ENCODE data around the gene GPR146. TPM values are rescaled to one million over a fixed set of nuclear protein-coding genes. Genes with fewer than 3 reads are reported as not detected.

GPR146 gene
- total and polyA plus RNA-seq, 2 of the 8 experiments (the other 6 are each of a cell fraction or from before 2014, with no cell fraction given), result 1.8 to 2.7 TPM

GRCh38 chr7:1022356-1022755 lies 22.0 kb upstream of the GPR146 start:
- no peak overlapping the region for H3K56ac ChIP-seq (replicated peaks; ENCODE audit: insufficient read length, low read depth, low read length)
- CTCF ChIA-PET (ENCODE audit: partially characterized antibody), result interaction anchor here (0.6 to 10.9 kb wide), 5 partner anchors 28 to 153 kb away, joined by 3 to 117 read pairs (median 3); no protein-coding TSS in a partner anchor
- H3K4me2 ChIP-seq (ENCODE audit: insufficient read depth in 1 of 2, low read depth in 2 of 2, low read length in 2 of 2), result no peak overlapping the region
- H2BK5ac ChIP-seq (ENCODE audit: low read depth, low read length), result no peak overlapping the region
- H2BK12ac ChIP-seq (ENCODE audit: low read depth, low read length), result no peak overlapping the region
- H3K9me3 ChIP-seq (ENCODE audit: insufficient read depth in 2 of 2, low read depth in 1 of 2, low read length in 1 of 2), result no peaks in the 10 kb centered on the region; a peak in 1 of 4 replicates
- no peak overlapping the region for H2BK15ac ChIP-seq (ENCODE audit: low read length)
- H2BK20ac ChIP-seq (ENCODE audit: low read length), result no peak overlapping the region
- H3K4ac ChIP-seq (replicated peaks; ENCODE audit: insufficient read length, low read depth, low read length), result no peak overlapping the region
- no peak overlapping the region for H4K8ac ChIP-seq (ENCODE audit: extremely low read depth, insufficient read depth, low read length)
- H3K14ac ChIP-seq (ENCODE audit: insufficient read length), result no peak overlapping the region
- no peak overlapping the region for H3K27ac ChIP-seq (ENCODE audit: low read depth, low read length)
- peaks cover under 1% of the 10 kb centered on the region; the same call in 1 of the 2 replicates for H3K23me2 ChIP-seq (ENCODE audit: low read depth, low read length)
- H3K18ac ChIP-seq (ENCODE audit: extremely low read depth, low read length), result no peak overlapping the region
- no peak overlapping the region for H3K4me3 ChIP-seq (ENCODE audit: extremely low read depth in 1 of 4, insufficient read depth in 2 of 4, low read depth in 3 of 4, low read length in 4 of 4)
- H3K79me2 ChIP-seq (ENCODE audit: control insufficient read depth in 1 of 2, insufficient read depth in 2 of 2, low read length in 2 of 2), result peaks cover 0 to 6% of the 10 kb centered on the region in 2 experiments; a peak in 2 of 4 replicates
- no peaks in the 10 kb centered on the region; a peak in 1 of 7 replicates for H3K27me3 ChIP-seq (replicated peaks in 1 of 4; ENCODE audit: control insufficient read depth in 3 of 4, extremely low read depth in 1 of 4, insufficient read depth in 3 of 4, low read length in 3 of 4)
- H3K23ac ChIP-seq (ENCODE audit: insufficient read length), result no peak overlapping the region
- no peak overlapping the region for H2AFZ ChIP-seq (ENCODE audit: low read length)
- H4K5ac ChIP-seq (ENCODE audit: insufficient read length, low read depth, low read length), result no peak overlapping the region
- no peak overlapping the region for H2BK120ac ChIP-seq (replicated peaks; ENCODE audit: low read depth, low read length)
- H3K36me3 ChIP-seq (ENCODE audit: control insufficient read depth in 2 of 4, insufficient read depth in 4 of 4, low read length in 3 of 4), result no peaks in the 10 kb centered on the region; a peak in 1 of 8 replicates
- peaks cover 9 to 22% of the 10 kb centered on the region in 2 experiments for H4K20me1 ChIP-seq (replicated peaks in 1 of 2; ENCODE audit: control insufficient read depth in 1 of 2, insufficient read depth in 2 of 2, low read length in 2 of 2)
- peaks cover 0 to 3% (median 0%) of the 10 kb centered on the region in 4 experiments; a peak in 3 of 7 replicates for H3K4me1 ChIP-seq (replicated peaks in 1 of 4; ENCODE audit: control insufficient read depth in 3 of 4, insufficient read depth in 4 of 4, low read length in 3 of 4)
- H3K9ac ChIP-seq (replicated peaks in 1 of 4; ENCODE audit: extremely low read depth in 1 of 4, low read depth in 3 of 4, low read length in 3 of 4), result no peak overlapping the region
- DNase-seq (ENCODE audit: low read depth in 1 of 2, low spot score in 2 of 2) (no peak), FAIRE-seq (no peak)
- WGBS, 2 experiments (ENCODE audit: extremely low coverage in 1 of 2, insufficient coverage in 1 of 2, insufficient read length in 1 of 2, insufficient replicate concordance in 2 of 2, low coverage in 1 of 2, low lambda C conversion rate in 2 of 2, missing lambda C conversion rate in 1 of 2), result 92% methylated on average over 17 of the region's 17 CpGs; no CpG with 5 or more reads in 1 of the 2 experiments
- peaks cover 8% of the 10 kb centered on the region for H3K79me1 ChIP-seq (ENCODE audit: low read depth, low read length)
- POLR2A ChIA-PET (ENCODE audit: partially characterized antibody), result interaction anchor here (0.7 to 1.8 kb wide), 2 partner anchors 8 to 38 kb away, joined by 3 to 4 read pairs; no protein-coding TSS in a partner anchor
- H2AK5ac ChIP-seq (ENCODE audit: low read depth, low read length), result no peak overlapping the region
- H4K91ac ChIP-seq (replicated peaks; ENCODE audit: insufficient read length, low read length), result no peak overlapping the region
- no peak for TF ChIP-seq POLR2AphosphoS5 (IDR thresholded peaks at IDR 0.05; ENCODE audit: low read depth, low read length)
- TF ChIP-seq, protein P1, sequence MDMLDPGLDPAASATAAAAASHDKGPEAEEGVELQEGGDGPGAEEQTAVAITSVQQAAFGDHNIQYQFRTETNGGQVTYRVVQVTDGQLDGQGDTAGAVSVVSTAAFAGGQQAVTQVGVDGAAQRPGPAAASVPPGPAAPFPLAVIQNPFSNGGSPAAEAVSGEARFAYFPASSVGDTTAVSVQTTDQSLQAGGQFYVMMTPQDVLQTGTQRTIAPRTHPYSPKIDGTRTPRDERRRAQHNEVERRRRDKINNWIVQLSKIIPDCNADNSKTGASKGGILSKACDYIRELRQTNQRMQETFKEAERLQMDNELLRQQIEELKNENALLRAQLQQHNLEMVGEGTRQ (IDR thresholded peaks at IDR 0.05; ENCODE audit: low read length), result no peak
- TF ChIP-seq YY1 (IDR thresholded peaks at IDR 0.05; ENCODE audit: low read depth, low read length), result no peak
- no peak for TF ChIP-seq HDAC6 (IDR thresholded peaks at IDR 0.05; ENCODE audit: low read depth, low read length)
- TF ChIP-seq CBX5 (IDR thresholded peaks at IDR 0.05; ENCODE audit: low read depth, low read length), result no peak
- TF ChIP-seq E2F6 (IDR thresholded peaks at IDR 0.05), result no peak
- no peak for TF ChIP-seq KDM5A (IDR thresholded peaks at IDR 0.05; ENCODE audit: low read length)
- TF ChIP-seq ZNF274 (IDR thresholded peaks at IDR 0.05; ENCODE audit: borderline replicate concordance, extremely low read depth, low read length), result no peak
- no peak for TF ChIP-seq FOSL1 (IDR thresholded peaks at IDR 0.05; ENCODE audit: insufficient read depth, low read depth, low read length)
- TF ChIP-seq CEBPB (IDR thresholded peaks at IDR 0.05; ENCODE audit: low read depth, low read length), result no peak
- TF ChIP-seq SRF (IDR thresholded peaks at IDR 0.05; ENCODE audit: low read depth, low read length), result no peak
- TF ChIP-seq TEAD4 (IDR thresholded peaks at IDR 0.05; ENCODE audit: low read depth, low read length), result no peak
- TF ChIP-seq NRF1 (IDR thresholded peaks at IDR 0.05; ENCODE audit: low read depth, low read length), result no peak

Data from H1 (cell line).